ENCODE results near the gene DGKE.

DGKE gene

DNA sequence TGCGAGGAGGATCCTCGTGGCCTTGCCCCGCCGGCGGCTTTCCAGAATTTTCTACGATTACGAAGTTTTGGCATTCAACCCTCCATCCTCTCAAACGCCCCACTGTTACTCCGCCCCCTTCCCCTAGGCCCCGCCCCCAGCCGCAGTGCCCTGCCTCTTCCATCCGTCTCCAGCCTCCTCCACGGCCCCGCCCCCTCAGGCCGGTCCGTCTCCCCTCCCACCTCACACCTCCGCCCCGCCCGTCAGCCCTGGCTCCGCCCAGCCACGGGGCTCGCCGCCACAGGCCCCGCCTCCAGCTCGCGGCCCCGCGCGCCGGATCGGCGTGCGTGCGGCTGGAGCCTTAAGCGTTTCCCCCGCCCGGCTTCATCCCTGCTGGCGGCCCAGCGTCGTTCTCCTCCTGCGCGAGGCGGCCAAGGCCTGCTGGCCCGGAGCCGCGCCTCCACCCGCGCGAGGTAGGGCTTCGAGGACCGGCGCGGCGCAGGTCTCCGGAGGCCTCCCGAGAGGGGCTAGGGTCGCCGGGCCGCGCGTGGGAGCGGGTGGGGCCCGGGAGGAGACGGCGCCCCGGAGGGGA lies at the start of gene DGKE, which contains the start of gene C17orf67:
TSS of gene DGKE (plus strand) at position 343 of the 571 bp plus-strand sequence. CDS start 645 bp downstream, outside the sequence.
TSS of gene C17orf67 (minus strand) at position 112 of the 571 bp plus-strand sequence. CDS start 18,110 bp downstream, outside the sequence.
- peak; percentile 96 to 97 for DNase-seq (ENCODE audit: extremely low read depth in 1 of 2, low read depth in 1 of 2)

DNA sequence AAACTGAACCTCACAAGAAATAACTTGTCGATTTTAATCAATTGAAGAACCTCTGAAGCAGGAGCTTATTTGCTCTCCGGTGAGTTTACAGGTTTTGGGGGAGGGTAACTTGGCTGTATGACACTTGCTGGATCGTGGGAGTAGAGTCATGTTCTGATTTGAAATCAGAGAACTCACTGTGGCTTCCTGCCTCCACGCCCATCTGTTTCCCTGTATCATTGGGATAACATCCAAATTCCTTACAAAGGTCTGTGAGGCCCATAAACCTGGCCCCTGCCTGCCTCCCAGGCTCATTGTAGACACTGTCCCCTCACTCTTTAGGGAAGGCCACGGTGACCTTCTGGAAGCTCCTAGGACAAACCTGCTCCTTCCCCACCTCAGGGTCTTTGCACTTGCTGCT lies 48.5 kb upstream of the DGKE start:
- no peak for DNase-seq (ENCODE audit: extremely low read depth in 1 of 2, low read depth in 1 of 2)

DNA sequence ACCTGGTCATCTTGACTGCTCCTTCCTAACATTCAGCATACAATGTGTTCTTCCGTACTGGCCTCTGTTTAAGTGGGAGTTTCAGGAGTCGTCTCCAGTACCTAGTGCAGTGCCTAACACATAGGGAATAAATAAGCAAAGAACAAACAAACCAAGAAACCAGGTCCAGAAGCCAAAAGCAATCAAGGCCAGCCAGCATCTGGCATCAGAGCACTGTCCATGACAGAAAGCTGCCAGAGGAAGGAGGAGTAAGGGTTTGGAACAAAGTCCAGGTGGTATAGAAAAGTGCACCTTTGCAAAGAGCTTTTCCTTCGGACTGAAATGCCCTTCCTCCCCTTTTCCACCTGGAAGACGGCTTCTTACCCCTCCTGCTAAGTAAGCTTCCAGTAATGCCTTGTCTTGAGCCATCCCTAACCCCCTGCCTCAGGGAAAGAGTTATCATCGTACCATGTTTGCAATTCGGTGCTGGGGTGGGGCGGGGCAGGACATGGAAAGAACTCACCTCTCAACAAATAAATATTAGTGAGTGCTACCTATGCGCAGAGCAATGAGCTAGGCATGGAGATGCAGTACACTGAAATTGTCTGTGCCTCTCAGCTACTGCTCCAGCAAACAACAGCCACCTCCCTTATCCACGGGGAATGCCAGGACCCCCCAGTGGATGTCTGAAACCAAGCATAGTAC lies 47.8 kb upstream of the DGKE start:
- no peak for DNase-seq (ENCODE audit: extremely low read depth in 1 of 2, low read depth in 1 of 2)

DNA sequence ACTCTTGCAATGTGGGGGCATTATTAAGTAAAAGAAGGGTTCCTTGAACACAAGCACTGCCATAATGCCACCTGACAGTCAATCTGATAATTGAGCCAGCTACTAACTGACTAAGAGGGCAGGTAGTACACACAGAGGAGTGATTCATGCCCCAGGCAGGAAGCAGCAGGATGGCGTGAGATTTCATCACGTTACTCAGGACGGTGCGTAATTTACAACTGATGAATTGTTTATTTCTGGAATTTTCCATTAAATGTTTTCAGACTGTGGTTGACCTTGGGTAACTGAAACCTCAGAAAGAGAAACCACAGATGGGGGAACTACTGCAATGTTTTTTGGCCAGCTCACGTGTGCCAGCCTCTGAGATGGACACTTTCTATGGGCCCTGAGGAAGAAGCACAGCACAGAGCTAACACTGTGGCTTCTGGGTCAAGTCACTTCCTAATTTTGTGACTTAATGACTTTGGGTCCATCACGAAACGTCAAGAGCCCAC lies 46.9 kb upstream of the DGKE start:
- peak; percentile 29 to 66 for DNase-seq (ENCODE audit: extremely low read depth in 1 of 2, low read depth in 1 of 2)

DNA sequence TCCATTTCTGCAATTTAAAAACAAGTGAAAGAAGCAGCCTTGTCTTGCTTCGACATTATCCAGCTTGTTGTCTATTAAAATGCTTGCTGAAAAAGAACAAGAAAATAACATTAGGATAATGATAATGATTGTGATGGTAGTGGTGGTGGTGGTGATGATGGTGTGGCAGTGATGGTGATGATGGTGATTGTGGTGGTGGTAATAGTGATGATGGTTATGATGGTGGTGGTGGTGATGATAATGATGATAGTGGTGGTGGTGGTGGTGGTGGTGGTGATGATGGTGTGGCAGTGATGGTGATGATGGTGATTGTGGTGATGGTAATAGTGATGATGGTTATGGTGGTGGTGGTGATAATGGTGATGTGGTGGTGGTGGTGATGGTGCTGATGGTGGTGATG lies 41.7 kb upstream of the DGKE start:
- no peak for DNase-seq (ENCODE audit: extremely low read depth in 1 of 2, low read depth in 1 of 2)

DNA sequence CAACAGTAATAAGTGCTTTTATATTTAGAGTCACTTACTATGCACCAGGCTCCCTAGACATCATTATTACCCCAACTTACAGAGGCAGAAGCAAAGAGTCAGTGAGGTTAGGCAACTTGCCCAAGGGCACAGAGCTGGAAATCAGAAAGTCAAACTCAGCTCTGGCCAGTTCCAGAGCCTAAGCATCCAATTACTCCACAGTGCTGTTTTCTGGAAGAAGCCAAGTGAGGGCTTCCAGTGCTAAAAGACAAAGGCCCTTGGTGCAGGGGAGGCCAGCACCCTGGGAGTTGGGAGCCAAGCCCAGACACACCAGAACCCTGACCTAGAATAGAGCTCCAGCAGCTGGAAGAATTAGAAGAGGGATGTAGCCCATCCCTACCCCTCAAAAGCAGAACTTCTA lies 40.4 kb upstream of the DGKE start:
- no peak for DNase-seq (ENCODE audit: extremely low read depth in 1 of 2, low read depth in 1 of 2)

DNA sequence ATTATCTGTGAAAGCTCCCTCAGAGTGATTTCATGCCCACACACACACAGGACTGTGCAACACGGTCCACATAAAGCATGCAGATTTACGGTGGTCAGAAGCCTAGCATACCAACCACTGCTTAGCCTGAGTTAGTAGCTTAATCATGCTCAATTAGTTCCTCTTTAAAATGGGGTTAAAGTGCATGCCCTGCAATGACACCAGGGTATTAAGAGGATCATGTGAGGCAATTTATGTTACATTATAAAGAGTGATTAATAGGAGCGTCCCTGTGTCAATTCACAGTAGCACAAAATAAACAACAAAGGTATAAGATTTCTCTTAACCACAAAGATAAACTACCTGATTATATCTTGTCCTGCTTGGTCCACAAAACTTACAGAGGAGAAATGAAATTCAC lies 40.0 kb upstream of the DGKE start:
- no peak for DNase-seq (ENCODE audit: extremely low read depth in 1 of 2, low read depth in 1 of 2)

DNA sequence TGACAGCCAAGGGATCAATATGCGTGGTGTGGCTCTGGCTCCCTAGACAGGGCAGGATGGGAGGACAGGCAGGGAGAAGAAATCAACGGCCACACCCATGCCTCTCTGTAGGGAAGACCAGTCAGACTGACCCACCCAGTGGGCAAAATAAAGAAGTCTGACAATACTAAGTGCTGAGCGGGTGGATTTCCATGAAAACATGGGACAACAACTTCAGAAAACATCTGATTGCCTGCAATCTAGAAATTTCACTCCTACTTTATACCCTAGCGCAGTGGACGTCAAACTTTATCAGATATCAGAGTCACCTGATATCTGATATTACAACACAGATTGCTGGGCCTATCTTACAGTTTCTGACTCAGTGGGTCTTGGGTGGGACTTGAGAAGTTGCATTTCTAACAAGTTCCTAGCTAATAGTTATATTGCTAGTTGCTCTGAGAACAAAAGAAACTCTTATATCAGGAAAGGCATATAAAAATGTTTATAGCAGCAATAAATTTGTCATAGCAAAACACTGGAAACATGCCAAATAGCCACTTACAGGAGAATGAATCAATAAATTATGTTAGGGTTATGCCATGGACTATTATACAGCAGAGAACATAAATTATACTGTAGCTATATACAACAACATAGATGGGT lies 38.6 kb upstream of the DGKE start:
- no peak for DNase-seq (ENCODE audit: extremely low read depth in 1 of 2, low read depth in 1 of 2)

DNA sequence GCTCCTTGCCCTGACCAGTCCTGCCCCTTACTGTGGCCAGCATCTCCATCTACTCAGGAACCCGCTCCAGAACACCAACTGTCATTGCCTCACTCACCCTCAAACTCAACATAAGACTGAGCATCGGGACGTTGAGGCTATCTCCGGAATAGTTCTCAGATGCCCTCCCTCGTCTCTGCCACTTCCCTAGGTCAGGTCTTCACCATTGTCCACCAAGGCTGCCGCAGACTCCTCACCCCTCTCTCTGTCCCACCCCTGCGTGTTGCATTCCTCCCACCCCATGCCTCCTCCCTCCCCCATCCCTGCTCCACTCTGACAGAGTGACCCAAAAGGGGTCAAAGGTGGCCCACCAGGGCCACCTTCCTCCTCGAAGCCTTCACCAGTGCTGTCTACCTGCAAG lies 37.4 kb upstream of the DGKE start:
- no peak for DNase-seq (ENCODE audit: extremely low read depth in 1 of 2, low read depth in 1 of 2)

DNA sequence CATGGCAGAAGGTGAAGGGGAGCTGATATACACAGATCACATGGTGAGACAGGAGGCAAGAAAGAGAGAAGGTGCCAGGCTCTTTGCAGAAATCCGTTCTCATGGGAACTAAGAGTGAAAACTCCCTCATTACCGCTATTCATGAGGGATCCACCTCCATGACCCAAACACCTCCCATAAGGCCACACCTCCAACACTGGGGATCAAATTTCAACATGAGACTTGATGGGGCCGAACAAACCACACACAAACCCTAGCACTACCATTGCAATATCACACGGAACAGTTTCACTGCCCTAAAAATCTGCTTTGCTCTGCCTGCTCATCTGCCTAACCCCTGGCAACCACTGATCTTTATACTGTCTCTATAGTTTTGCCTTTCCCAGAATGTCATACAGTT lies 35.0 kb upstream of the DGKE start:
- DNase-seq (ENCODE audit: extremely low read depth in 1 of 2, low read depth in 1 of 2), result no peak

DNA sequence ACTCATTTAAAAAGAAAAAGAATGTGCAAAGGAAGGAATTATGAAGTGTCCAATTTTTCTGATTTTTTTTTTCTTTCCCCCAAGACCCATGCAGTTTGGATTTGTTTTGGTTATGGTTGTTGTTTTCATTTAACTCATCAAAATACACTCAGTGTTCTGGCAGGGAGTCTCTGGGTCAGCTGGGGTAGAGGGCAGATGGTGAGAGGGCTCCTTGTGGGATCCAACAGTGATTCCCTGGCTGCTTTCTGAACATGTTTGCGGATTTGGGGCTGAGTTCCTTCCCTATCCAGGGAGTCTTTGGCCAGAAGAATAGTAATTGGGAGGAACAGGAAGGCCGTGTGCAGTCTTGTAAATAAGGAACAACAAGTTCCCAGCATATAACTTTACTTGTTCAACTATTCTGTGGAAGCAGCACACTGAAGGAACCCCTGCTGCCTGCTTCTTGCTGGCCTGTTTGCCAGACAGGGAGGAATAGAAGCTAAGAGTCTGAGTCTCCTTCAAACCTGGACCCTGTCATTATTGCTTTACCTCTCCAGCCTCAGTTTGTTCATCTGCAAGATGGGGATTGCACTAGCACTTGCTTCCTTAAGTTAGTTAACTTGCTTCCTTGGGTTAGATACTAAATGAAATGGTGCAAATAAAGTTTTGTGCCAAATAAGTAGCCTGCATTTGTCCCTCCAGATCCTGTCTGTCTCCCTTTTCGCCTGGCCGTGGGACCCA lies 32.3 kb upstream of the DGKE start:
- no peak for DNase-seq (ENCODE audit: extremely low read depth in 1 of 2, low read depth in 1 of 2)

DNA sequence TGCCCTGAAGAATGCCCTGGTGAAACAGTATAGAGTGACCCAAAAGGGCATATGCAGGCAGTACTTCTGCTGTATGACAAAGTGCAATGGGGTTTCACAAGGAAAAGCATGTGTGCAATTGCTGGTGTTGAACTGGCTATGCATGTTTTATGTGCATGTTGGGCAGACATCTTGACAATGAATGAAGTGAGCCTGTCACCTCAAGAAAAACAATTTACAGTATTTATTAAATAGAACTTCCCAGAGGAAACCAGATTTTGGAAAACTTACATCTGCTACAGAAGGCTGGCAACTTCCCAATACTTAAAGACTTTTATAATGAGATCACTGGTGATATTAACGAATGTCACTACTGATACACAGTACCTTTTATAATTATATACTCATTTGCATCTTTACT lies 30.9 kb upstream of the DGKE start:
- no peak for DNase-seq (ENCODE audit: extremely low read depth in 1 of 2, low read depth in 1 of 2)

DNA sequence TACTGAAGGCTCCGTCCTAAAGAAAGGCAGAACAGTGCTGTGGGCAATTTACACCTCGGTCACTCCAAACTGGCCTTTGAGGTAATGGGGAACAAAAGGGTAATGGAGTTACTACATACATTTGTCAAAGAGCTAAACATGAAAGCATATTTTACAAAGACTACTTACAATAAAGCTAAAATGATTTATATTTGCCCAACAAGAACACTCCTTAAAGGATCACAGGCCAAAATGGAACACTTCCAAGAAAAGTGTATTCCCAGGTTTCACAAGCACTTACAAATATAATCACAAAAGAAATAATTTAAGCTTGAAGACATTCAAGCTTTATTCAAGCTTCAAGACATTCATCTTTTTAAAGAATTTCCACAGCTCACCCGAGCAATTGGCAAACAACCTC lies 29.5 kb upstream of the DGKE start:
- no peak for DNase-seq (ENCODE audit: extremely low read depth in 1 of 2, low read depth in 1 of 2)

DNA sequence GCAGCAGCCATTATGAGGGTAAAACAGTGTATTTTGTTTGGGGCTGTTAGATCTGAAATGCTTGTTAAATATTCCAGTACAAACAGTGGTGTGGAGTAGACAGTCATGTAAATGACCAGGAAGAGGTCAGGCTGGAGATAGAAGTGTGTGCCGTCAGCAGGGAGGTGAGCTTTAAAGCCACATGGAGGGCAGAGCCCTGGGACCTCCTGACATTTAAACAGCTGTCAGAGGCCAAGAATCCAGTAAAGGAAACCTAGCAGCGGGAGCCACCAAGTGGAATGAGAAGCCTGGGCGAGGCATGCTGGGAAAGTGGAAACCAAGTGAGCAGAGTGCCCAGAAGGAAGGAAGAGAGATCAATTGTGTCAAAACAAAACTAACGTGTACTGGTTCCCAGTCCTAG lies 27.0 kb upstream of the DGKE start:
- no peak for DNase-seq (ENCODE audit: extremely low read depth in 1 of 2, low read depth in 1 of 2)

DNA sequence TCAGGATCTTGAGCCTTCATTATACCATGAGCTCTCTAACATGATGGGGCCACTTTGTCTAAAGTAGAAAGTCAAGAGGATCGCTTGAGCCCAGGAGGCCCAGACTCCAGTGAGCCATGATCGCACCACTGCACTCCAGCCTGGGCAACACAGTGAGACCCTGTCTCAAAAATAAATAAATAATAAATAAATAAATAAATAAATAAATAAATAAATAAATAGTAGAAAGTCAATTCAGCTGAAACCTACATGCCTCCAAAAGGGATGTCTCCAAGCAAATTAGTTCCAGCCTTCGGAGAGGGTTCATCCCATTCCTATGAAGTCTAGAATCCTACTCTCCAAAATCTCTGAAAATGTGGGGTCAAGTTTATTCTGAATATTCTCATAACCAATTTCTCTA lies 26.2 kb upstream of the DGKE start:
- DNase-seq (ENCODE audit: extremely low read depth in 1 of 2, low read depth in 1 of 2), result no peak

DNA sequence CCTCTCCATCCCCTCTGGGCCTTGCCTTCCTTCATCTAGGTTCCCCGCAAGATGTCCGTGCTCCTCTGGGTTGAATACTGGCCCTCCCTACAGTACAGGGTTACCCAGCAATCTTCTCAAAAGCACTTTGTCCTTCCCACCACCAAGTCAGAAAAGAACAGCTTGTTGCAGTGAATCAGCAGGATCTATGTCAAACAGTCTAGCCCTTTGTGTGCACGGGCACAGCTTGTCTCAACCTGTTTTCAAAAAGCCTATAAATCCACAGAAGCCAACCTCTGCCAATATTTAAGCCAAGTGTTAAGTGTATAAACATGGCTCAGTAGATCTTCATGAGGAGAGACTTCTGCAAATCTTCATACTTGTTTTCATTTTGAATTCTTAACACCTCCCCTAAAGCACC lies 25.4 kb upstream of the DGKE start:
- DNase-seq (ENCODE audit: extremely low read depth in 1 of 2, low read depth in 1 of 2), result no peak

DNA sequence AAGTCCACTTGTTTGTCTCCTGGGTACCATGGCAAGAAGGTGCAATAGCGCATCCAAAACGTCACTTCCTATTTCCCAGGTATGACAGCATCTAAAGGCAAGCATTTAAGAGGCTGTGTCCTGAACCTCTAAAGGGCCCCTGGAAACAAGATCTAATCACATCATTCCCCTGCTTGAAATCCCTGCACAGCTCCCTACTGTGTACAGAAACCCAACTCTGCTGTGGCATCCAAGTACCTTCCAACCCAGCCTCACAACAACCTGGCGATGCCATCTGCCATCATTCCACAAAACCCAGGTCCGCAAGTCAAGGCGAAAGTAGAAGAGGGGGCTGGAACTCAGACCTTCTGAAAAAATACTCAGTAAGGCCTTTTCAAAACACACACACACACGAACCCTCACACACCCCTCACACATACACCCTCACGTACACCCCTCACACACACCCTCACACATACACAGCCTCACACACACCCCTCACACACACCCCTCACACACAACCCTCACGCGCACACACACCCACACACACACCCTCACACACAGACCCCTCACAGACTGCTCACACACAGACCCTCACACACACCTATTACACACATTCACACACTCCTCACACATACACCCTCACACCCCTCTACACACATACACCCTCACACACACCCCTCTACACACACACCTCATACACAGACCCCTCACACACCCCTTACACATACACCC lies 24.7 kb upstream of the DGKE start:
- no peak for DNase-seq (ENCODE audit: extremely low read depth in 1 of 2, low read depth in 1 of 2)

DNA sequence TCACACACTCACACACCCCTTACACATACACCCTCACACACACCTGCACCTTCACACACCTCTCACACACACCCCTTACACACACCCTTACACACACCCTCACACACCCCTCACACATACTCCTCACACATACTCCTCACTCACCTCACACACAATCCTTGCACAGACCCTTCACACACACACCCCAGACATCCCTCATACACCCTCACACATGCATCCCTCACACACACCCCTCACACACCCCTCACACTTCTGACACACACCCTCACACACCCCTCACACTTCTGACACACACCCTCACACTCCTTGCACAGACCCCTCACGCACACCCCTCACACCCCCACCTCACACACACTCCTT lies 24.2 kb upstream of the DGKE start:
- no peak for DNase-seq (ENCODE audit: extremely low read depth in 1 of 2, low read depth in 1 of 2)

DNA sequence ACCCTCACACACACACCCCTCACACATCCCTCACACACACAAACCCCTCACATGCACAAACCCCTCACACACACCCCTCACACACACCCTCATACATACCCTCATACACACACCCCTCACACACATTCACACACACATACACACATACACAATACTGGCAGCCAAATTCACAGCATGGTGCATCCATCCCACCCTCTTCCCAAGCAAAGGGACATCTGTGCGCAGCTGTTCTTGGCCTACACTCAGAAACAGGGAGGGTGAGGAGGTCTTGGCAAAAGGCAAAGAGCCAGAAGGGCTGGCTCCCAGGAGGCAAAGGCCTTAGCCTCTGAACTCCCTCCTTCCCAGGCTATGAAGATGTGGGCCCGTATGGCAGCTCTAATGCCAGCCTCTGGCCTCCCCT lies 23.6 kb upstream of the DGKE start:
- no peak for DNase-seq (ENCODE audit: extremely low read depth in 1 of 2, low read depth in 1 of 2)

DNA sequence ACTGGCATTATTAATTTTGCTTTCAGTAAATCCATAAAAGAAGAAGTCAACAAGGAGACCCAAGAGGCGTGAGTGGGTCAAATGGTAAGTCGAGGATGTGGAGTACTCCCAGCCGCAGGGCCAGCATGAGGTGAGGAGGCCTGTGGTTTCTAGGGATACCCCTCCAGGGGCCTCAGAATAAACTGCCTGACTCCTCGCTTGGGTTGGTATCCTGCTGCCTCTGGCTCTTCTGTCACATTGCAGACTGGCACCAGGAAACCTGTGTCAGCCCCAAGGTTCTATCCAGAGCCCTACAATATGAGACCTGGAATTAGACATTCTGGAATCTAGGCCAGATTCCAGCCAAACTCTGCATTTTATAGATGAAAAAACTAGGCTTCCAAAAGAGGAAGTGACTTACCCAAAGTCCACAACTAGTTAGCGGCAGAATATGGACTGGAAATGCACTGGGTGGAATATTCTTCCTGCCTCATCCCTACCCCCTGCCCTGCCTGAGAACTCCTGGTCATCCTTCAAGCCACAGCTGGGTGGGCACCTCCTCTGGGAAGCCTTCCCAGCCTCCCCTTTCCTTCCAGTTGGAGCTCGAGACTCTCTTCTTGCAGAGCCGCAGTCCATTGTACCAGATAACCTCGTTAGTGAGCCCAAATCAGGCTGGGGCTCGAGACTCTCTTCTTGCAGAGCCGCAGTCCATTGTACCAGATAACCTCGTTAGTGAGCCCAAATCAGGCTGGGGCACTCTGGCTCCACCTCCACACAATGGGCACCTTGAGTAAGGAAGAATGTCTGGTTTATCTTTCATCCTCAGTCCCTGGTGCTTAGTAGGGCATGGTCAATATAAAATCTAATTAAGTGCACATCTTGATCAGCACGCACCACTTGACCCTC lies 22.8 kb upstream of the DGKE start:
- DNase-seq (ENCODE audit: extremely low read depth in 1 of 2, low read depth in 1 of 2), result no peak
